Gastroesophageal sphincter (tissue), 3 donors: ENCODE results near the gene GNB5.

ENCODE experiments used
- POLR2A ChIP-seq, 2 donors: fragments of 450-650 bp; IDR thresholded peaks; one replicate each; pipeline ENCODE4 v1.6.1; 2017; ENCODE audit warnings: antibody characterized with exemption in 2 of 2, mild to moderate bottlenecking in 2 of 2, moderate library complexity in 1 of 2
- TF ChIP-seq, protein P1 (sequence below), 4 experiments: fragments of 200-600 bp in 2 of 4; fragments of 450-650 bp in 2 of 4; sonication (generic) in 1 of 4; IDR thresholded peaks; one replicate each; pipeline ENCODE4 v1.5.1; 2017 to 2019; ENCODE audit warnings: antibody characterized with exemption in 4 of 4, mild to moderate bottlenecking in 2 of 4, moderate library complexity in 2 of 4

DNA sequence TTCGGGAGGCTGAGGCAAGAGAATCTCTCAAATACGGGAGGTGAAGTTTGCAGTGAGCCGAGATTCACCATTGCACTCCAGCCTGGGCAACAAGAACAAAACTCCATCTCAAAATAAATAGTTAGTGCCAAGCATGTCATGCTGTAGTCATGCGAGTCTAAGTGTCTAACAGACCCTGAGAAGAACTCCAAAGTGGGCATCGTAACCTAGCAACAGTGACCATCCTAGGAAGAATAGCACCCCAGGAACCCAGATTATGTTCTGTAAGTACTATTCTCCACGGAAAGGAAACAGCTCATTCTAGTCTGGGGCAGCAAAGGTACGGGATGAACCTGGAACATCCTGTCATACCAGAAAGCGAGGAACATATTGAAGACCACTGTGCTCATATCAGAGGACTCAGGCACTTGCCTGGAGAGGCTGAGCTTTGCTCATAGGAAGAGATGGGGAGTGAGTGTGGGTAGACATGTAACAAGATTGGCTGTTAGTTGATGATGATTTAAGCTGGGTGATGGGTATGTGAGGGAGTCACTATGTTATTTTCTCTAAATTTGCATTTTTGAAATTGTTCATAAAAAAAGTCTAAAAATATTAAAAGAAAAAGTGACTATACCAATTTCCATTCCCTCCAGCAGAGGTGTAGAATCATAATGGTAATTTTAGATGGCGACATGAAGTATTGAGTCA is 110.3 kb downstream of the GNB5 start:
- TF ChIP-seq POLR2A (IDR thresholded peaks at IDR 0.05) = no peak
- TF ChIP-seq, protein P1, sequence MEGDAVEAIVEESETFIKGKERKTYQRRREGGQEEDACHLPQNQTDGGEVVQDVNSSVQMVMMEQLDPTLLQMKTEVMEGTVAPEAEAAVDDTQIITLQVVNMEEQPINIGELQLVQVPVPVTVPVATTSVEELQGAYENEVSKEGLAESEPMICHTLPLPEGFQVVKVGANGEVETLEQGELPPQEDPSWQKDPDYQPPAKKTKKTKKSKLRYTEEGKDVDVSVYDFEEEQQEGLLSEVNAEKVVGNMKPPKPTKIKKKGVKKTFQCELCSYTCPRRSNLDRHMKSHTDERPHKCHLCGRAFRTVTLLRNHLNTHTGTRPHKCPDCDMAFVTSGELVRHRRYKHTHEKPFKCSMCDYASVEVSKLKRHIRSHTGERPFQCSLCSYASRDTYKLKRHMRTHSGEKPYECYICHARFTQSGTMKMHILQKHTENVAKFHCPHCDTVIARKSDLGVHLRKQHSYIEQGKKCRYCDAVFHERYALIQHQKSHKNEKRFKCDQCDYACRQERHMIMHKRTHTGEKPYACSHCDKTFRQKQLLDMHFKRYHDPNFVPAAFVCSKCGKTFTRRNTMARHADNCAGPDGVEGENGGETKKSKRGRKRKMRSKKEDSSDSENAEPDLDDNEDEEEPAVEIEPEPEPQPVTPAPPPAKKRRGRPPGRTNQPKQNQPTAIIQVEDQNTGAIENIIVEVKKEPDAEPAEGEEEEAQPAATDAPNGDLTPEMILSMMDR (IDR thresholded peaks at IDR 0.05) = no peak
